ENCODE results near the gene SLPI.

- TF ChIP-seq CTCF (IDR thresholded peaks at IDR 0.05; ENCODE audit: low read length) (peak; percentile 55), EZH2 (IDR thresholded peaks at IDR 0.05; ENCODE audit: borderline replicate concordance, low read length) (no peak)
These were observed 18.4 kb downstream of the SLPI start for GRCh38 chr20:45235995-45236394.

Data from OCI-LY1 (cell line).